Esophagus muscularis mucosa (tissue), 4 donors: Measurements from ENCODE around the gene C2orf92. TPM values are rescaled to one million over a fixed set of nuclear protein-coding genes. Genes with fewer than 3 reads are reported as not detected.

Source experiments
- DNase-seq: peaks from one replicate; pipeline ENCODE4 v3.0.0-alpha.2; 2017; ENCODE audit errors: extremely low spot score
- H3K27ac ChIP-seq, 4 donors: fragments of 200-600 bp; sonication (generic); replicated peaks in 1 of 4; 1 replicate in 3 of 4; 2 replicates in 1 of 4; pipeline ENCODE4 v1.5.1; 2016 to 2019; ENCODE audit warnings: mild to moderate bottlenecking in 1 of 4
- H3K27me3 ChIP-seq, 4 donors: fragments of 200-600 bp; sonication (generic); one replicate each; pipeline versions ENCODE4 v1.5.1 to v1.6.0; 2016 to 2019
- H3K36me3 ChIP-seq, 4 donors: fragments of 200-600 bp; sonication (generic); one replicate each; pipeline ENCODE4 v1.5.1; 2016 to 2019
- H3K4me1 ChIP-seq, 4 donors: fragments of 200-600 bp; sonication (generic); one replicate each; pipeline ENCODE4 v1.5.1; 2016 to 2019
- H3K4me3 ChIP-seq, 4 donors: fragments of 200-600 bp; sonication (generic); 1 replicate in 2 of 4; 2 replicates in 2 of 4; pipeline ENCODE4 v1.5.1; 2016 to 2019; ENCODE audit warnings: mild to moderate bottlenecking in 4 of 4, moderate library complexity in 1 of 4
- H3K9me3 ChIP-seq, 4 donors: fragments of 200-600 bp; sonication (generic); 1 replicate in 3 of 4; 2 replicates in 1 of 4; pipeline ENCODE4 v1.5.1; 2016 to 2019
- EP300 ChIP-seq: sonication (generic); formaldehyde crosslinking; IDR thresholded peaks from one replicate; pipeline ENCODE4 v1.6.1; 2017; ENCODE audit warnings: antibody characterized with exemption
- POLR2A ChIP-seq: fragments of 450-650 bp; IDR thresholded peaks from one replicate; pipeline ENCODE4 v1.6.1; 2017; ENCODE audit warnings: antibody characterized with exemption, moderate library complexity, mild to moderate bottlenecking, low read depth
- POLR2AphosphoS5 ChIP-seq, 2 donors: sonication (generic); formaldehyde crosslinking; IDR thresholded peaks; one replicate each; pipeline ENCODE4 v1.6.1; 2017; ENCODE audit warnings: antibody characterized with exemption in 2 of 2
- WGBS: methylation state at CpG from one replicate; pipeline ENCODE4 v1.1.5; 2018; 5-methylcytosine and 5-hydroxymethylcytosine counted together
- intact Hi-C: fragments of 100-400 bp; cut with DNase I; formaldehyde crosslinking; loops from one replicate; pipeline ENCODE4 v1.15.1; 2023
- total RNA-seq, 4 donors: library from RNA; depleted of rRNA; stranded (reverse); fragments of >200 nt; gene quantifications; one replicate each; pipeline versions ENCODE4 v1.1.0 to v1.2.1, GENCODE V29; 2016
- TF ChIP-seq, protein P1 (sequence below), 3 experiments: fragments of 200-600 bp in 2 of 3; fragments of 450-650 bp in 1 of 3; sonication (generic) in 2 of 3; IDR thresholded peaks; one replicate each; pipeline ENCODE4 v1.5.1; 2017 to 2019; ENCODE audit warnings: antibody characterized with exemption in 3 of 3, mild to moderate bottlenecking in 2 of 3, moderate library complexity in 1 of 3

C2orf92 gene
- total RNA-seq, 4 donors from 2014 or later, result 2.1 to 6.5 (median 3.6) TPM

DNA sequence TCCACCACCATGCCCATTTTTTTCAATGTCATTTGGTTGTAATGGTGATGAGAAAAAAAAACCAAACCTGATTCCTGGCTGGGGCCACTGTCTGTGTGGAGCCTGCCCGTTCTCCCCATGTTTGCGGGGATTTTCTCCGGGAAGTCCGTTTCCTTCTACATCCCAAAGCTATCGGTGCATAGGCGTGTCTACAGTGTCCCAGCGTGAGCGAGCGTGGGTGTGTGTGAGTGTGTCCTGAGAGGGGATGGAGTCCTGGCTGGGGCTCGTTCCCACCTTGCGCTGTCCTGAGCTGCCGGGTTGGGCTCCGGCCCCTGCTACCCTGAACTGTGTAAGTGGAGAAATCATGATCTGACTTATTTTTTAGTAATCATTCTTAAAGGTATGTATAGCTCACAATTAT, 36.6 kb downstream of the C2orf92 start:
- intact Hi-C loops, result loop anchor here (10.0 kb wide), 1 partner anchor 679 kb away; no protein-coding TSS in a partner anchor
- H3K4me3 ChIP-seq, result no peak overlapping the region
- no peaks in the 10 kb centered on the region for H3K9me3 ChIP-seq
- H3K4me1 ChIP-seq, result no peaks in the 10 kb centered on the region
- DNase-seq, result no peak
- TF ChIP-seq POLR2A, result no peak
- TF ChIP-seq POLR2AphosphoS5 (IDR thresholded peaks at IDR 0.05), result no peak
- no peak for TF ChIP-seq EP300
- 94% methylated on average over 13 of the region's 13 CpGs for WGBS
- H3K36me3 ChIP-seq, result no peaks in the 10 kb centered on the region
- no peak overlapping the region for H3K27ac ChIP-seq
- peaks cover 0 to 23% (median 0%) of the 10 kb centered on the region in 4 donors for H3K27me3 ChIP-seq

DNA sequence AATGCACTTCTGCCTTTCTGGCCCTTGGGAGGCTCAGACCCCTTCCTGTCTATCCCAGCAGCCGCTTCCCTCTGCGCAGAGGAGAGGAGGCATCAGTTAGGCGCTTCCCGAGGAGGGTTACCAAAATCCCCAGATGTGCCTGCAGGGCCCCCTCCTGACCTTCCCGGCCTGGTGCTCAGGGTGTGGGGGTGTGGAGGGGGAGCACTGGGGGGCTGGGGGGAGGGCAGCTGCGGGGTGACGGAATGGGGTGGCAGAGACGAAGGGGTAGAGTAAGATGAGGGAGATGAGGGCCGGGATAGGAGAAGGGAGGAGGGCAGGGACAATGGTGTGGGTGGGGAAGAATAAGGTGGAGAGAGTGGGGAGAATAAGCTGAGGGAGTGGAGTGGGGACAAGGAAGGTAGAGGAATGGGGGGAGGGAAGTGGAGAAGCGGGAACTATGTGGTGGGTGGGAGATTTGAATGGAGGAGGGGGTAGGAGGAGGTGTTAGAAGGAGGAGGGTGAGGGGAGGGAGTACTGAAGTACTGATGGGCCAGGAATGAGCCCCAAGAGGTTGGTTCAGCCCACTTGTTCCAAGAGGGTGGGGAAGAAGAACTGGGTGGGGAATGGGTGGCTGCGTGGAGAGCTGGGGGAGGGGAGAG, 37.3 kb downstream of the C2orf92 start:
- 71% methylated on average over 11 of the region's 11 CpGs for WGBS
- Histone ChIP-seq H3K4me3 (no peak overlapping the region), H3K9me3 (no peaks in the 10 kb centered on the region), H3K27ac (no peak overlapping the region), H3K4me1 (no peaks in the 10 kb centered on the region), H3K36me3 (no peaks in the 10 kb centered on the region), H3K27me3 (peaks cover 0 to 23% (median 0%) of the 10 kb centered on the region in 4 donors)
- intact Hi-C loops, result loop anchor here (10.0 kb wide), 1 partner anchor 678 kb away; no protein-coding TSS in a partner anchor
- DNase-seq, result no peak
- no peak for TF ChIP-seq POLR2A
- TF ChIP-seq, protein P1, sequence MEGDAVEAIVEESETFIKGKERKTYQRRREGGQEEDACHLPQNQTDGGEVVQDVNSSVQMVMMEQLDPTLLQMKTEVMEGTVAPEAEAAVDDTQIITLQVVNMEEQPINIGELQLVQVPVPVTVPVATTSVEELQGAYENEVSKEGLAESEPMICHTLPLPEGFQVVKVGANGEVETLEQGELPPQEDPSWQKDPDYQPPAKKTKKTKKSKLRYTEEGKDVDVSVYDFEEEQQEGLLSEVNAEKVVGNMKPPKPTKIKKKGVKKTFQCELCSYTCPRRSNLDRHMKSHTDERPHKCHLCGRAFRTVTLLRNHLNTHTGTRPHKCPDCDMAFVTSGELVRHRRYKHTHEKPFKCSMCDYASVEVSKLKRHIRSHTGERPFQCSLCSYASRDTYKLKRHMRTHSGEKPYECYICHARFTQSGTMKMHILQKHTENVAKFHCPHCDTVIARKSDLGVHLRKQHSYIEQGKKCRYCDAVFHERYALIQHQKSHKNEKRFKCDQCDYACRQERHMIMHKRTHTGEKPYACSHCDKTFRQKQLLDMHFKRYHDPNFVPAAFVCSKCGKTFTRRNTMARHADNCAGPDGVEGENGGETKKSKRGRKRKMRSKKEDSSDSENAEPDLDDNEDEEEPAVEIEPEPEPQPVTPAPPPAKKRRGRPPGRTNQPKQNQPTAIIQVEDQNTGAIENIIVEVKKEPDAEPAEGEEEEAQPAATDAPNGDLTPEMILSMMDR (IDR thresholded peaks at IDR 0.05), result no peak
- TF ChIP-seq POLR2AphosphoS5 (IDR thresholded peaks at IDR 0.05), result no peak

DNA sequence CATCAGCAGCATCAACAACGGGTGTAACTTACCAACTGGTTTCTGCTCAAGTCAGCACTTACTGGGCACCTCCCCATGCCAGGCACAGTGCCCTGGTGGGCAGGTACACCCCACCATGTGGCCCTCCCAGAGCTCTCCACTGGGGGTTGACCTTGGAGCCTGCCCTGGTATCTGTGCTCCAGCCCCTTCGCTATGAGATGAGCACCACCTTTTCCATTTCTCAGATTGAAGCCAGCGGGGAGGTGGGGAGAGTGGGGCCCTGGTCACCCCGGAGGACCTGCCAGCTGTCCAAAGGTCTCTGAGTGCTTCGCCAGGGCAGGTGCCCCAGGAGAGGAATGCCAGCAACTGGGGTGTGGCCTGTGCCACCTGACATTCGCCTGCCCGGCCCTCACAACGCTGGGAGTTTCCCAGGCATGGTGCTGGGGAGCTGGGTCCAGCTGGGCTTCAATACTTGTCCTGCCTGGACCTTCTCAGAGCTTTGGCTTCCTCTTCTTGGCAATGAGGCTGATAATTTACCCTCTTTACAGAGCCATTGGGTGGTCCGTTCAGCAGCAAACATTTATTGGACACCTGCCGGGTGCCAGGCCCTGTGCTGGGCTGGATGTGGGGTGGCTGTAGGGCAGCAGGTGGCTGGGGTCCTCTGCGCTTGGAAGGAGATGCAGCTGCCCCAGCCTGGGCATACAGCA, 38.0 kb downstream of the C2orf92 start:
- intact Hi-C loops, result loop anchor here (10.0 kb wide), 1 partner anchor 677 kb away; no protein-coding TSS in a partner anchor
- 86% methylated on average over 9 of the region's 11 CpGs for WGBS
- no peak for DNase-seq

DNA sequence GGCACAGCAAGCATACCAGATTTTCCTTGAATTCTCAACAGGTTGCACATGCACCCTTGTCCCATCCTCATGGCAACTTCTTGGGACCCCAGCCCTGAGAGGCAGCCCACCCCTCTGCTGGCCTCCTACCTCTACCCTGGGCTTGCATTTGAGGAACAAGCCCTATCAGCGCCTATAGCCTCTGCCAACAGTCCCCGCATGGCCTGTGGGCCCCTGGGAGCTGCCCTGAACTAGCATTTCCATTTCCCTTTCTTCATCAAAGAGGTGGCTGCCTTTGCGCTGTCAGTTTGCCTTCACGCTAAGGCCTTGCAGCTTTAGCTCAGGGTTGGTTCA, 38.5 kb downstream of the C2orf92 start:
- no peak for TF ChIP-seq POLR2AphosphoS5 (IDR thresholded peaks at IDR 0.05)
- TF ChIP-seq POLR2A, result no peak
- TF ChIP-seq, protein P1 (IDR thresholded peaks at IDR 0.05), result no peak
- TF ChIP-seq EP300, result no peak
- Histone ChIP-seq H3K27ac (no peak overlapping the region), H3K27me3 (peaks cover 0 to 23% (median 0%) of the 10 kb centered on the region in 4 donors), H3K4me3 (no peak overlapping the region), H3K4me1 (no peaks in the 10 kb centered on the region), H3K36me3 (no peaks in the 10 kb centered on the region), H3K9me3 (no peaks in the 10 kb centered on the region)
- intact Hi-C loops, result loop anchor here (10.0 kb wide), 1 partner anchor 677 kb away; no protein-coding TSS in a partner anchor
- 85% methylated on average over 4 of the region's 4 CpGs for WGBS
- DNase-seq, result no peak

More for the DNA sequence above, 38.0 kb downstream of the C2orf92 start:
- H3K4me3 ChIP-seq, result no peak overlapping the region
- H3K4me1 ChIP-seq, result no peaks in the 10 kb centered on the region
- peaks cover 0 to 23% (median 0%) of the 10 kb centered on the region in 4 donors for H3K27me3 ChIP-seq
- TF ChIP-seq EP300 (no peak), POLR2A (no peak), POLR2AphosphoS5 (IDR thresholded peaks at IDR 0.05) (no peak)
- TF ChIP-seq, protein P1 (IDR thresholded peaks at IDR 0.05), result no peak
- no peak overlapping the region for H3K27ac ChIP-seq
- H3K36me3 ChIP-seq, result no peaks in the 10 kb centered on the region
- H3K9me3 ChIP-seq, result no peaks in the 10 kb centered on the region

DNA sequence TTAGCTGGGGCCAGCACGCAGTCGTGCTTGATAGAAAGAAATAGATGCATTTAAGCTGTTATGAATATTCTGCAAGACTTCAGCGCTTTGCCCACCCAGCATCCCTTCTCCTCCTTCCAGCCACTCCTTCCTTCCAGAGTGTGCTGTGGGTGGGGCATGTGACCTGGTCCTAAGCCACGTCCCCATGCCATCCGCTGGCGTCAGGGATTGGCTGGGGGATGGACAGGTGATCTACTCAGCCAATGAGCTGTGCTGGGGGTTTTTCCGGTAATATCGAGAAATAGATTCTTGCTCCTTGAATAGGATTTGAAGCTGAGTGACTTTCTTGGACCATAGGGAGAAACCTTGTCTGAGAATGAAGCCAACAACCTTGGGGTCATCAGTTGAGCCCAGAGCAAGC, 39.1 kb downstream of the C2orf92 start:
- no peak for TF ChIP-seq POLR2A
- no peak for DNase-seq
- Histone ChIP-seq H3K4me1 (no peaks in the 10 kb centered on the region), H3K36me3 (no peaks in the 10 kb centered on the region), H3K4me3 (no peak overlapping the region), H3K27ac (no peak overlapping the region), H3K9me3 (no peaks in the 10 kb centered on the region), H3K27me3 (peaks cover 0 to 23% (median 0%) of the 10 kb centered on the region in 4 donors)
- intact Hi-C loops, result loop anchor here (10.0 kb wide), 1 partner anchor 676 kb away; no protein-coding TSS in a partner anchor
- WGBS, result 90% methylated on average over 8 of the region's 8 CpGs
